Islet precursor cell (in vitro differentiated cells): Measurements from ENCODE around the gene MGMT.

Source experiments
- DNase-seq: peaks from one replicate; pipeline ENCODE4 v3.0.0-alpha.2; 2018

Gene MGMT

GRCh38 chr10:129696636-129697035 lies 229.6 kb downstream of the MGMT start:
- DNase-seq: no peak

- DNase-seq: no peak
Measured at GRCh38 chr10:129697463-129698247, 230.6 kb downstream of the MGMT start.

GRCh38 chr10:129699722-129700340 lies 232.8 kb downstream of the MGMT start:
- DNase-seq: no peak

DNA sequence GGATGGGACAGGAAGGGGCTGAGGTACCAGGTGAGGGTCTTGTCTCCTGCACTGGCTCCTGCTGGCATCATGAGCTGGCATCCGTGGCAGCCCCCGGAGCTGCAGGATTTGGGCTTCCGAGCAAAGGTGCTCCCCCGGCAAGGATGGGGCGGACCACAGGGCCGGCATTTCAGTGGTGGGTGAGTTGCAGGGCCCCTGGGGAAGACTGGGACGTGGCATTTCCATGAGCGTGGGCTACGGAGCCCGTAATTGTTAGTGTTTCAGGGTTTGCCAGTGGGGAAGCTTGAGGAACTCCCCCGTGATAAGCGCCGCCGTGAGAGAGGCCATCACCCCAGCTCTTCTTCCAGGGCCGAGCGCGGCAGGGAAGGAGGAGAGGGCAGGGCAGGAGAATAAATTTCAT lies 235.6 kb downstream of the MGMT start:
- no peak for DNase-seq

- DNase-seq: no peak
Measured at GRCh38 chr10:129703287-129704137, 236.5 kb downstream of the MGMT start.

DNA sequence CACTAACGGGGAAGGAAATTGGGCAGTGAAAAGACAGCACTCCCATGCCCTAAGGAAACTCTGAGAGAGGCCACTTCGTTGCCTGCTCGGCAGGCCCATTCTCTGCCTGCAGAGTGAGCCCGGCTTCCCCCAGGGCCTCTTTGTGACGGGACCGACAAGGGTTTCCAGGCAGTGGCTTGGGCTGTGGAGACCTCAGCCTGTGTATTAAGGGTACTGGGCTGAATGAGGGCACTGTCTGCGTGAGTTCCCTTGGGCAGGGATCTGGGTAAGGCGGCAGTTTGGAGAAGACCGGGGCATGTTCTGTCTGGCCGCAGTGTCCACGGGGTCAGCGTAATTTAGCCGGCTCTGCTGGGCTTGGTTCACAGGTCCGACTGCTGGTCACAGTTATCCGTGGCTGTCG lies 237.2 kb downstream of the MGMT start:
- DNase-seq: peak; percentile 69

DNA sequence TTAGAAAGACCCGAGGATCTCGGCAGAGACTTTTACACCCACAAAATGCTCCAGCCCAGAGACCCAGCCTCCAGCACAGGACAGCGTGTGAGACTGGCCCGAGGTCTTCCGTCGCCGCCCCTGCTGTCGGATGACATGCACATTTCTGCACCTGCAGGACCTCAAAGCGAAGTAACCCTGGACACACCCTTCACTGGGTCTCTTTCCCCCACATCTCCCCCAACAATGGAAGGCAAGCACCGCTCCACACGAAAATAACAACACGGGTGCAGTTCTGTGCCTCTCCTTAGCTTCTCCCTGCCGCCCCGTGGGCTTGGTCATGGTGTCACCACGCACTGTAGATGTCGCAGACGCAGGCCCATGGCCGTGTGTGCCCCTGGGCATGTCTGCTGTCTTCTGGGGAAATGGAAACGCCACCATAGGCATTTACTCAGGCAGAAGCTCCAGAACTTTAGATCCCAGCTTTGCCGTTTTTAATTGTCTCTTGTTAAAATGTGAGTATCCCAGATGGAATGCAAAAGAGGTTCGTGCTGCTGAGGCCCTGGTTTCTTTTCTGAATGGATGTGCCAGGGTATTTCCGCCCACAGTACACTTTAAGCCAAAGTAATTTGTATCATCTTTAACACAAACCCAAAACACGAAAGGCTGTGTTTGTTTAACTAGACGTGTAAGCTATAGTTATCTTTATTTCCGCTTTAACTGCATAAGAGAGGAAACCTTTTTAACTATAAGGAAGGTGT lies 237.9 kb downstream of the MGMT start:
- DNase-seq: no peak

GRCh38 chr10:129705676-129706075 lies 238.6 kb downstream of the MGMT start:
- no peak for DNase-seq

GRCh38 chr10:129706081-129706480 lies 239.0 kb downstream of the MGMT start:
- DNase-seq: no peak

DNA sequence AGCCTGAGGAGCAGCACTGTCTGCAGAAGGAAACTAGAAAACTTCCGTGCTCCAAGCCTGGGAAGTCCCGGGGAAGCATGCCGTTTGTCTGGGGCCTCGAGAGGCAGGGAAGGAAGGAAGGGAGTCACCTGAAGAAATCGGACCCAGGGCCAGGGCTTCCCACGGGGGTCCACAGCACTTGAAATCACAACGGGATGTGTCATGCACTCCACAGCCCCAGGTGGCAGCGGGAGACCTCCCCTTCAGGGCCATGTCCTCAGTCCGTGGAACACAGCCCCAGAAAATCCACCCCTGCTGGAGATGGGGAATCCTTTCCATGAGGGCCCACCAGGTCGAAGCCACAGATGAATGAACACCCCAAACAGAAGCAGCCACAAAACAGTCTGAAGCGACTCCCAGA lies 239.5 kb downstream of the MGMT start:
- no peak for DNase-seq

GRCh38 chr10:129707406-129708388 lies 240.7 kb downstream of the MGMT start:
- DNase-seq: no peak

DNA sequence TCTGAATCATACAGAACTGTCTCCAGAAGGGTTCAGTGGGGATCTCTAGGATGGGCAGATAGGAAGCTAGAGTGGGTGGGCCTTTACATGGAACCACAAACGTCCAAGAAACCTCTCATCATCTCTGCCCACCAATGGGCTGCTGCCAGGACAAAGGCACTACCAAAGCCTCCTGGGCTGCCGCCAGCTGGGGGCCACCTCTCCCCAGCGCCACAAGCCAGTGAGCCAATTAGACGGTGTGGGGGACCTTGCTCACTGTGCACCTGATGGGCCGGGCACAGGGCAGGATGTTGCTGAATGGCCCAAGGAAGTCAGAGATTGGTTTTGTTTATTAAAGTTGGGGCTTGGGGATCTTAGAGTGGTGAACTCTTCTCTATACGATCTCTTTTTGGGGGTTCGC lies 242.1 kb downstream of the MGMT start:
- peak; percentile 30 for DNase-seq

DNA sequence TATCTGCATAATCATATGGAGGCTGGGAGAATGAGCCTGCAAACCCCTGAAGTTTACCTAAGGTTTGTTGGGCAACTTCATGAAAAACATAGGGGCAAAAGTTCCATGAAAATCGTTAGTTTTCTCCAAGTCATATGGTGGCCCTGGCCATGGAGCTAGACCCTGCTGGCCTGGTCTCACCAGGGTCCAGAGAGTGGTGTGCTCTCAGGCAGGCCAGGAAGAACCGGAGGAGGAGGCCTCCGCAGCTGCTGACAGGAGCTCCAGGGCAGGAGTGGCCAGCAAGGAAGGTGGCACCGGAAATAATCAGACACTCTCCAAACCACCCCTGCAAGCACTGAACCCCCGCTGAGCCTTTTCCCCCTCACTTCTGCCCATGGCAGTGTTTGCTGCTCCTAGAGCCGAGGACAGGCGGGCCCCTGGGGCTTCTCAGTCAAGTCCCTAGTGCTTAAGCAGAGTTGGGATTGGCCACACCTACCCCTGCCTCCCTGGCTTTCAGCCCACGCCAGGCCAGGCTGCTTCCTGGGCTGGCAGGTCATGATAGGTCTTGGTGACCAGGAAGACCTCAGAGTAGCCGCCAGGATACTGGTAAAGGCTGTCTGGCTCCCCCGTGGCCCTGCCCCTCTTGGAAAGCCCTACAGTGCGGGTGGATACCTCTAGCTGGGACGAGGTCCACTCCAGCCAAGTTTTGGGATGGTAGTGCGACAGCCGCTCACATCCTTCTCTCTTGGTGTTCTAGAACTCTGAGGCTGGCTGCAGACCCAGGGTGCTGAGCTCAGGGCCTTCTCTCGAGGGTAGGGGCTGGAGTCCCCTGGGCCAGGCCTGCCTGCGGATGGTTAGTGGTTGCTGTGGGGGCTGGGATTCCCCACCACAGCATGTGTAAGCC lies 242.8 kb downstream of the MGMT start:
- no peak for DNase-seq

- no peak for DNase-seq
Measured at GRCh38 chr10:129710510-129710847, 243.4 kb downstream of the MGMT start.

GRCh38 chr10:129711291-129711690 lies 244.2 kb downstream of the MGMT start:
- no peak for DNase-seq

DNA sequence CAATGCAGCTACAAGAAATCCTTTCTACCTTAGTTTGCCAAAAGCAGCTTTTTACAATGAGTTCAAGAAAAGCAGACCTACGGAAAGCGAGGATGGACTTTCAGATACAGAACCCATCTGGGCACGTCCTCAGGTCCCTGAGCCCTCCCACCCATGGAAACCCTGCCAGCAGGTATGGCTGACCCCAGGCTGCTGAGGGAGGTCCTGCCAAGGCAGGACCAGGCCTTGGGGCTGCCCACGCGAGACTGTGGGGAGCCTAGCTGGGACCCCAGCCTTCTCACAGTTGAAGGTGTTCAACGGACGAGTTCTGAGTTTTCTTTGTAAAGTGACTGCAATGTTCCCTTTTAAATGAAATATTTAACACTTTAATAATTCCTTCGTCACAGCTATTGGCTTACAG lies 245.0 kb downstream of the MGMT start:
- peak; percentile 19 for DNase-seq

GRCh38 chr10:129713659-129714265 lies 246.7 kb downstream of the MGMT start:
- DNase-seq: peak; percentile 25

- no peak for DNase-seq
Measured at GRCh38 chr10:129715805-129716204, 248.8 kb downstream of the MGMT start.

DNA sequence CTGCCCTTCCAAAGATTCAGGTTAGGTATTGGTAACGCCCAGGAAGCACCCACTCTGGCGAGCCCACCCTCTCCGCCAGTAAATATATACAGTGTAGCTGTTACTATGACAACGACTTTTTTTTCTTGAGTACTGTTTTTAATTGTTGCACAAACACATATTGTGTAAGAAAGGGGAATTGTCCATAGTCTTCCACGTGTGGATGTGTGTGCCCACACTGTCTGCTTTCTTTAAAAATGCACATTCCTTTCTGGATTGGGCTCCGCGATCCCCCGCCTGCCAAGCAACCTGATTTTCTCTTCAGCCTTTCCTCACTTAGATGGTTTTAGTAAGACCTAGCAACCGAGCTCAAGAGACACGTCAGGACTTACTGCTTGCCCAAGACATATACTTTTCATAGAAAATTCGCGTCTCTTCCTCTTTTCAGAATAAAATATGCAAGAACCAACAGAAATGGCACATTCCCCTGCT lies 249.2 kb downstream of the MGMT start:
- DNase-seq: peak; percentile 37

- DNase-seq: no peak
Measured at GRCh38 chr10:129716881-129717280, 249.8 kb downstream of the MGMT start.
